Caco-2 (cell line): ENCODE data around the gene GPR162. TPM values are rescaled to one million over a fixed set of nuclear protein-coding genes. Genes with fewer than 3 reads are reported as not detected.

ENCODE experiments used
- BruUV-seq: library from RNA; stranded (reverse); fragments of 400-500 nt; replicated peaks from 2 replicates; lab custom pipeline; 2021; lab: Mats Ljungman, UMichigan
- CTCF ChIA-PET: fragments of 300-600 bp; sonication (Branson Sonifier 250); formaldehyde crosslinking; loops from one replicate; lab custom pipeline; 2022; ENCODE audit warnings: antibody characterized with exemption; lab: Charles Lee
- POLR2A ChIA-PET: fragments of 300-600 bp; sonication (Branson Sonifier 250); formaldehyde crosslinking; loops from one replicate; lab custom pipeline; 2022; ENCODE audit warnings: antibody characterized with exemption; lab: Charles Lee
- DNase-seq, 2 experiments: peaks; one replicate each; pipeline versions ENCODE4 v3.0.0 to v3.0.0-alpha.2; 2020 to 2022
- H3K27me3 ChIP-seq: replicated peaks from 2 replicates; pipeline ENCODE4 v1.6.0; 2011; ENCODE audit warnings: low read length; ENCODE audit not compliant: control insufficient read depth, insufficient read depth
- H3K36me3 ChIP-seq: 2 replicates; pipeline ENCODE4 v1.5.1; 2011; ENCODE audit warnings: low read length; ENCODE audit not compliant: control insufficient read depth, insufficient read depth
- H3K4me1 ChIP-seq: fragments of 250-450 bp; sonication (Bioruptor Pico); 2 replicates; pipeline ENCODE4 v1.5.1; 2020; ENCODE audit warnings: mild to moderate bottlenecking
- H3K4me3 ChIP-seq: 2 replicates; pipeline ENCODE4 v1.5.1; 2011; ENCODE audit warnings: low read depth, mild to moderate bottlenecking, control low read depth, low read length
- H3K9me3 ChIP-seq: fragments of 250-450 bp; sonication (Bioruptor Pico); 2 replicates; pipeline ENCODE4 v1.5.1; 2020; ENCODE audit warnings: mild to moderate bottlenecking, moderate library complexity
- H3K27ac Mint-ChIP-seq: one replicate; pipeline ENCODE4 v1.8.0; 2022; ENCODE audit warnings: mixed read lengths; ENCODE audit not compliant: unreplicated experiment
- H3K27me3 Mint-ChIP-seq: one replicate; pipeline ENCODE4 v1.8.0; 2022; ENCODE audit warnings: mixed read lengths; ENCODE audit not compliant: insufficient read depth, unreplicated experiment
- H3K36me3 Mint-ChIP-seq: one replicate; pipeline ENCODE4 v1.8.0; 2022; ENCODE audit warnings: mild to moderate bottlenecking, mixed read lengths; ENCODE audit not compliant: insufficient read depth, unreplicated experiment
- H3K4me1 Mint-ChIP-seq: one replicate; pipeline ENCODE4 v1.8.0; 2022; ENCODE audit warnings: low read depth, mixed read lengths; ENCODE audit not compliant: unreplicated experiment
- H3K4me3 Mint-ChIP-seq: one replicate; pipeline ENCODE4 v1.8.0; 2022; ENCODE audit warnings: mild to moderate bottlenecking, moderate library complexity, mixed read lengths; ENCODE audit not compliant: unreplicated experiment
- H3K9me3 Mint-ChIP-seq: one replicate; pipeline ENCODE4 v1.8.0; 2022; ENCODE audit warnings: mixed read lengths; ENCODE audit not compliant: unreplicated experiment
- CTCF ChIP-seq, 2 experiments: fragments of 200-600 bp in 1 of 2; IDR thresholded peaks; 1 replicate in 1 of 2; 2 replicates in 1 of 2; pipeline versions ENCODE4 v1.5.1 to v1.8.0; 2011 to 2022; ENCODE audit warnings: antibody characterized with exemption in 1 of 2, control low read depth in 1 of 2, inconsistent platforms in 1 of 2, low read depth in 1 of 2, low read length in 1 of 2, mild to moderate bottlenecking in 1 of 2, moderate library complexity in 1 of 2; ENCODE audit not compliant: insufficient read depth in 1 of 2, severe bottlenecking in 1 of 2, unreplicated experiment in 1 of 2
- intact Hi-C: fragments of 100-400 bp; cut with micrococcal nuclease; formaldehyde crosslinking; loops from one replicate; pipeline ENCODE4 v1.10.0; 2022; ENCODE audit not compliant: unreplicated experiment
- total RNA-seq: library from RNA; stranded (reverse); gene quantifications from 2 replicates; pipeline ENCODE4 v1.2.3, GENCODE V29; 2022

Gene GPR162
- total RNA-seq, 1 experiment from 2014 or later, result 1.2 TPM

- H3K27me3 Mint-ChIP-seq, result no peaks in the 10 kb centered on the region
- Histone ChIP-seq H3K36me3 (peaks cover 18% of the 10 kb centered on the region), H3K4me1 (peaks cover 21% of the 10 kb centered on the region), H3K4me3 (no peak overlapping the region), H3K9me3 (no peaks in the 10 kb centered on the region), H3K27me3 (no peaks in the 10 kb centered on the region)
- H3K27ac Mint-ChIP-seq, result peak overlapping the region; percentile 94
- POLR2A ChIA-PET, result interaction anchor here (0.6 to 5.4 kb wide), 6 partner anchors 14 to 568 kb away, joined by 3 to 102 read pairs (median 4); partner anchors contain the start of genes CDCA3, COPS7A and USP5
- H3K9me3 Mint-ChIP-seq, result no peaks in the 10 kb centered on the region
- BruUV-seq, result no TSS peak
- H3K36me3 Mint-ChIP-seq, result peaks cover 99% of the 10 kb centered on the region
- intact Hi-C loops, result no loop called here
- no peak for DNase-seq
- H3K4me1 Mint-ChIP-seq, result peaks cover 37% of the 10 kb centered on the region
- peak overlapping the region; percentile 95 for H3K4me3 Mint-ChIP-seq
- CTCF ChIA-PET, result interaction anchor here (0.8 to 4.2 kb wide), 4 partner anchors 14 to 524 kb away, joined by 3 to 68 read pairs (median 6); partner anchors contain the start of genes TNFRSF1A and USP5
- no peak for TF ChIP-seq CTCF (IDR thresholded peaks at IDR 0.05; ENCODE audit: insufficient read depth in 1 of 2, low read depth in 1 of 2, low read length in 1 of 2, severe bottlenecking in 1 of 2, unreplicated experiment in 1 of 2)
Observed at GRCh38 chr12:6866163-6866919, 44.7 kb downstream of the GPR162 start.

- peak overlapping the region; percentile 94 for H3K27ac Mint-ChIP-seq
- POLR2A ChIA-PET, result interaction anchor here (0.6 to 5.4 kb wide), 7 partner anchors 14 to 569 kb away, joined by 3 to 102 read pairs (median 3); partner anchors contain the start of genes CDCA3, COPS7A, RNU7-1 and USP5
- no peak for DNase-seq
- BruUV-seq, result no TSS peak
- H3K4me1 ChIP-seq, result peaks cover 28% of the 10 kb centered on the region
- peaks cover 18% of the 10 kb centered on the region for H3K36me3 ChIP-seq
- H3K27me3 Mint-ChIP-seq, result no peaks in the 10 kb centered on the region
- intact Hi-C loops, result no loop called here
- CTCF ChIA-PET, result interaction anchor here (0.5 to 4.2 kb wide), 6 partner anchors 15 to 525 kb away, joined by 3 to 68 read pairs (median 5); partner anchors contain the start of genes ATN1, TNFRSF1A, USP5 and ZNF384
- H3K27me3 ChIP-seq, result no peaks in the 10 kb centered on the region
- H3K9me3 Mint-ChIP-seq, result no peaks in the 10 kb centered on the region
- H3K4me1 Mint-ChIP-seq, result peaks cover 43% of the 10 kb centered on the region
- H3K4me3 ChIP-seq, result peak overlapping the region; percentile 97
- no peak for TF ChIP-seq CTCF (IDR thresholded peaks at IDR 0.05; ENCODE audit: insufficient read depth in 1 of 2, low read depth in 1 of 2, low read length in 1 of 2, severe bottlenecking in 1 of 2, unreplicated experiment in 1 of 2)
- H3K9me3 ChIP-seq, result no peaks in the 10 kb centered on the region
- H3K4me3 Mint-ChIP-seq, result peak overlapping the region; percentile 95
- peaks cover 99% of the 10 kb centered on the region for H3K36me3 Mint-ChIP-seq
Observed at GRCh38 chr12:6866920-6867412, 45.3 kb downstream of the GPR162 start.
